NCI-H1048 (cell line): Measurements from ENCODE around the gene PDE8A.
"Not testable (repeated sequence)": the region's sequence is repeated elsewhere in the genome, so short reads cannot be mapped to it uniquely, and the experiment has no call there.

Experiments used
- DNase-seq: peaks from one replicate; lab custom pipeline; 2025; lab: John Stamatoyannopoulos, UW

PDE8A gene

GRCh38 chr15:84988909-84989644 is 7.4 kb downstream of the PDE8A start:
- no peak for DNase-seq

GRCh38 chr15:84990507-84990906 is 8.9 kb downstream of the PDE8A start:
- DNase-seq, result no peak

- DNase-seq, result no peak
Observed at GRCh38 chr15:84991014-84991712, 9.5 kb downstream of the PDE8A start.

- DNase-seq, result no peak
Observed at GRCh38 chr15:84992157-84992944, 10.7 kb downstream of the PDE8A start.

GRCh38 chr15:84996055-84996454 is 14.4 kb downstream of the PDE8A start:
- DNase-seq, result no peak

GRCh38 chr15:84996714-84997113 is 15.1 kb downstream of the PDE8A start:
- DNase-seq, result not testable (repeated sequence)

- DNase-seq, result not testable (repeated sequence)
Observed at GRCh38 chr15:84997214-84997613, 15.6 kb downstream of the PDE8A start.

- DNase-seq, result no peak
Observed at GRCh38 chr15:85000189-85000864, 18.7 kb downstream of the PDE8A start.

- no peak for DNase-seq
Observed at GRCh38 chr15:85000937-85001336, 19.3 kb downstream of the PDE8A start.

GRCh38 chr15:85002517-85002916 is 20.9 kb downstream of the PDE8A start:
- DNase-seq, result no peak

GRCh38 chr15:85003593-85004312 is 22.1 kb downstream of the PDE8A start:
- no peak for DNase-seq

GRCh38 chr15:85004550-85004949 is 22.9 kb downstream of the PDE8A start:
- DNase-seq, result no peak

GRCh38 chr15:85005319-85005718 is 23.7 kb downstream of the PDE8A start:
- DNase-seq, result no peak

GRCh38 chr15:85005746-85006145 is 24.1 kb downstream of the PDE8A start:
- no peak for DNase-seq

GRCh38 chr15:85006201-85006600 is 24.5 kb downstream of the PDE8A start:
- no peak for DNase-seq

GRCh38 chr15:85006655-85007054 is 25.0 kb downstream of the PDE8A start:
- no peak for DNase-seq

GRCh38 chr15:85007137-85007536 is 25.5 kb downstream of the PDE8A start:
- DNase-seq, result no peak

- DNase-seq, result no peak
Observed at GRCh38 chr15:85007741-85008397, 26.2 kb downstream of the PDE8A start.

GRCh38 chr15:85008474-85009260 is 27.0 kb downstream of the PDE8A start:
- no peak for DNase-seq

GRCh38 chr15:85009435-85009834 is 27.8 kb downstream of the PDE8A start:
- no peak for DNase-seq
